ENCODE results near the gene SLC7A8. TPM values are rescaled to one million over a fixed set of nuclear protein-coding genes. Genes with fewer than 3 reads are reported as not detected.
"Not testable (repeated sequence)": the region's sequence is repeated elsewhere in the genome, so short reads cannot be mapped to it uniquely, and the experiment has no call there.

The SLC7A8 gene
- total and polyA plus RNA-seq, 2 donors (not counting 1 experiment from before 2014, with no cell fraction given) = 0.25 to 1.1 TPM

DNA sequence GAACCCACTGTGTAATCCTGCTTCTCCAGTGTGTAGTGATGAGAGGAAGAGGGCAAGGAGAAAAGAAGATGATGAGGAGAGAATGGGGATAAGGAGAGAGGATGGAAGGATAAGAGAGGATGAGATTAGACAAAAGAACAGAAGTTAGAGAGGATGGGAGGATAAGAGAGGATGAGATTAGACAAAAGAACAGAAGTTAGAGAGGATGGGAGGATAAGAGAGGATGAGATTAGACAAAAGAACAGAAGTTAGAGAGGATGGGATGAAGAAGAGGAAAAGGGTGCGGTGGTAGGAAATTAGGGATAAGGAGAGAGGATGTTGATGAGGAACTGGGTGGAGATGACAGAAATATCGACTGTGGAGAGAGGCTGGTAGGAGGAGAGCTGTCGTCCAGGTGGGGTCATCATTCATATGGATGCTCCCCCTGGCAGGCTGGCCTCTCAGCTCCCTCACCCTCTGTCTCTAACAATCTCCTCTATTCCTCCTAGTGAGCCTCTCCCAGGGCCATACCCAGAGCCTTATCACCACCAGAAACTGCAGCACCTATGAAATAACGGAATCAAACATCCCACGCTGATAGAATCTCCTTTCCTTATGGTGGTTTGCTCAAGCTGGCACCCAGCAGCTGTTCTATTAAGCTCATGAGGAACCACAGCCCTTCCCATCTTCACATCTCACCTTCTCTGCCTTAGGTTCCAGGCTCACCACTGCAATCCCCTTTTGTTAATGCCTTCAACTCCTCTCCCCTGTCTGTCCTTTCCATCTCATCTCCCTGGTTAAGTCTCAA, 72.7 kb downstream of the SLC7A8 start:
- peaks cover 8% of the 10 kb centered on the region for H3K4me1 Mint-ChIP-seq

GRCh38 chr14:23109769-23110168, 73.7 kb downstream of the SLC7A8 start:
- H3K4me3 ChIP-seq (ENCODE audit: control extremely low read depth in 1 of 5, extremely low read depth in 1 of 5, insufficient read depth in 1 of 5, low read depth in 2 of 5, low read length in 4 of 5) = no peak overlapping the region
- peaks cover 0 to 7% (median 0%) of the 10 kb centered on the region in 3 donors for H3K9me3 ChIP-seq (ENCODE audit: control extremely low read depth in 1 of 3, control insufficient read depth in 2 of 3, insufficient read depth in 1 of 3, low read length in 2 of 3)
- Mint-ChIP-seq H3K9me3 (ENCODE audit: insufficient read depth) (no peaks in the 10 kb centered on the region), H3K4me3 (no peak overlapping the region), H3K27me3 (peaks cover 8% of the 10 kb centered on the region), H3K27ac (no peak overlapping the region), H3K4me1 (peaks cover 8% of the 10 kb centered on the region)
- CTCF ChIA-PET = interaction anchor here (1.0 to 2.8 kb wide), 2 partner anchors 10 to 12 kb away, joined by 4 to 15 read pairs; no protein-coding TSS in a partner anchor
- intact Hi-C loops (cut with micrococcal nuclease) = no loop called here
- no peak overlapping the region for H3K27ac ChIP-seq (ENCODE audit: low read length in 2 of 2)
- H3K79me2 ChIP-seq (ENCODE audit: control insufficient read depth, insufficient read depth, low read length) = no peaks in the 10 kb centered on the region
- H3K27me3 ChIP-seq (replicated peaks in 1 of 4; ENCODE audit: control extremely low read depth in 1 of 4, control insufficient read depth in 3 of 4, insufficient read depth in 4 of 4, low read length in 3 of 4) = peaks cover 0 to 26% (median 11%) of the 10 kb centered on the region in 4 experiments
- H3K36me3 ChIP-seq (replicated peaks in 1 of 2; ENCODE audit: control extremely low read depth in 1 of 2, control insufficient read depth in 1 of 2, extremely low read depth in 1 of 2, insufficient read depth in 2 of 2, low read length in 1 of 2) = no peaks in the 10 kb centered on the region
- no CpG with 5 or more reads among the region's 1 CpG for WGBS (ENCODE audit: insufficient coverage)
- H3K9ac ChIP-seq (ENCODE audit: low read length) = no peak overlapping the region
- ATAC-seq (ENCODE audit: low read depth) (no peak), DNase-seq (no peak)
- H3K4me1 ChIP-seq (ENCODE audit: control insufficient read depth in 2 of 2, insufficient read depth in 2 of 2, low read length in 2 of 2) = no peaks in the 10 kb centered on the region
- TF ChIP-seq EZH2 (IDR thresholded peaks at IDR 0.05; ENCODE audit: borderline replicate concordance, insufficient read depth, low read depth, low read length, poor library complexity, severe bottlenecking) = no peak
- TF ChIP-seq, protein P1, sequence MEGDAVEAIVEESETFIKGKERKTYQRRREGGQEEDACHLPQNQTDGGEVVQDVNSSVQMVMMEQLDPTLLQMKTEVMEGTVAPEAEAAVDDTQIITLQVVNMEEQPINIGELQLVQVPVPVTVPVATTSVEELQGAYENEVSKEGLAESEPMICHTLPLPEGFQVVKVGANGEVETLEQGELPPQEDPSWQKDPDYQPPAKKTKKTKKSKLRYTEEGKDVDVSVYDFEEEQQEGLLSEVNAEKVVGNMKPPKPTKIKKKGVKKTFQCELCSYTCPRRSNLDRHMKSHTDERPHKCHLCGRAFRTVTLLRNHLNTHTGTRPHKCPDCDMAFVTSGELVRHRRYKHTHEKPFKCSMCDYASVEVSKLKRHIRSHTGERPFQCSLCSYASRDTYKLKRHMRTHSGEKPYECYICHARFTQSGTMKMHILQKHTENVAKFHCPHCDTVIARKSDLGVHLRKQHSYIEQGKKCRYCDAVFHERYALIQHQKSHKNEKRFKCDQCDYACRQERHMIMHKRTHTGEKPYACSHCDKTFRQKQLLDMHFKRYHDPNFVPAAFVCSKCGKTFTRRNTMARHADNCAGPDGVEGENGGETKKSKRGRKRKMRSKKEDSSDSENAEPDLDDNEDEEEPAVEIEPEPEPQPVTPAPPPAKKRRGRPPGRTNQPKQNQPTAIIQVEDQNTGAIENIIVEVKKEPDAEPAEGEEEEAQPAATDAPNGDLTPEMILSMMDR (IDR thresholded peaks at IDR 0.05) = no peak
- POLR2A ChIA-PET = no interaction called here
- H4K20me1 ChIP-seq (ENCODE audit: control insufficient read depth, insufficient read depth, low read length, poor library complexity, severe bottlenecking) = no peaks in the 10 kb centered on the region
- no peak overlapping the region for H2AFZ ChIP-seq (ENCODE audit: insufficient read depth, low read depth, low read length, poor library complexity, severe bottlenecking)
- no peak overlapping the region for H3K4me2 ChIP-seq (replicated peaks; ENCODE audit: low read depth, low read length, poor library complexity, severe bottlenecking)

More for the DNA sequence above, 72.7 kb downstream of the SLC7A8 start:
- CTCF ChIA-PET = interaction anchor here (2.8 kb wide), 1 partner anchor 10 kb away, joined by 15 read pairs; no protein-coding TSS in a partner anchor
- no peaks in the 10 kb centered on the region for H4K20me1 ChIP-seq (ENCODE audit: control insufficient read depth, insufficient read depth, low read length, poor library complexity, severe bottlenecking)
- H3K4me2 ChIP-seq (replicated peaks; ENCODE audit: low read depth, low read length, poor library complexity, severe bottlenecking) = no peak overlapping the region
- H3K79me2 ChIP-seq (ENCODE audit: control insufficient read depth, insufficient read depth, low read length) = no peaks in the 10 kb centered on the region
- TF ChIP-seq, protein P1 (IDR thresholded peaks at IDR 0.05) = no peak
- TF ChIP-seq EZH2 (IDR thresholded peaks at IDR 0.05; ENCODE audit: borderline replicate concordance, insufficient read depth, low read depth, low read length, poor library complexity, severe bottlenecking) = no peak
- Mint-ChIP-seq H3K27me3 (peaks cover 12% of the 10 kb centered on the region), H3K9me3 (ENCODE audit: insufficient read depth) (no peaks in the 10 kb centered on the region), H3K27ac (no peak overlapping the region), H3K4me3 (no peak overlapping the region)
- H3K27ac ChIP-seq (ENCODE audit: low read length in 2 of 2) = no peak overlapping the region
- POLR2A ChIA-PET = no interaction called here
- H3K36me3 ChIP-seq (replicated peaks in 1 of 2; ENCODE audit: control extremely low read depth in 1 of 2, control insufficient read depth in 1 of 2, extremely low read depth in 1 of 2, insufficient read depth in 2 of 2, low read length in 1 of 2) = no peaks in the 10 kb centered on the region
- ATAC-seq (ENCODE audit: low read depth) (no peak), DNase-seq (no peak)
- peaks cover 0 to 7% (median 0%) of the 10 kb centered on the region in 3 donors for H3K9me3 ChIP-seq (ENCODE audit: control extremely low read depth in 1 of 3, control insufficient read depth in 2 of 3, insufficient read depth in 1 of 3, low read length in 2 of 3)
- no peak overlapping the region for H3K4me3 ChIP-seq (ENCODE audit: control extremely low read depth in 1 of 5, extremely low read depth in 1 of 5, insufficient read depth in 1 of 5, low read depth in 2 of 5, low read length in 4 of 5)
- peaks cover 0 to 30% (median 11%) of the 10 kb centered on the region in 4 experiments for H3K27me3 ChIP-seq (replicated peaks in 1 of 4; ENCODE audit: control extremely low read depth in 1 of 4, control insufficient read depth in 3 of 4, insufficient read depth in 4 of 4, low read length in 3 of 4)
- no peak overlapping the region for H2AFZ ChIP-seq (ENCODE audit: insufficient read depth, low read depth, low read length, poor library complexity, severe bottlenecking)
- H3K9ac ChIP-seq (ENCODE audit: low read length) = no peak overlapping the region
- 72% methylated on average over 3 of the region's 5 CpGs for WGBS (ENCODE audit: insufficient coverage)
- intact Hi-C loops (cut with micrococcal nuclease) = no loop called here
- no peaks in the 10 kb centered on the region for H3K4me1 ChIP-seq (ENCODE audit: control insufficient read depth in 2 of 2, insufficient read depth in 2 of 2, low read length in 2 of 2)

DNA sequence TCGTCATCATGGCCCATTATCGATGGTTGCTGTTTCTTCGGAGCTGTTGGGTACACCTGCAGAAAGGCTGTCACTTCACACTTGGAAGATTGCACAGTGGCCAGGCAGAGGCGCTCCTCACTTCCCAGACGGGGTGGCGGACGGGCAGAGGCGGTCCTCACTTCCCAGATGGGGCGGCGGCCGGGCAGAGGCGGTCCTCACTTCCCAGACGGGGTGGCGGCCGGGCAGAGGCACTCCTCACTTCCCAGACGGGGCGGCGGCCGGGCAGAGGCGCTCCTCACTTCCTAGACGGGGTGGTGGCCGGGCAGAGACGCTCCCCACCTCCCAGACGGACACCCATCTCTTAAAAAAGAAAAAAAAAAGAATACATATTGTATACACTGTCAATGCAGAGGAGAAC, 75.3 kb downstream of the SLC7A8 start:
- H3K4me1 Mint-ChIP-seq; intact Hi-C loops (cut with micrococcal nuclease): not testable (repeated sequence)
- CTCF ChIA-PET = interaction anchor here (0.9 to 1.1 kb wide), 2 partner anchors 39 to 58 kb away, joined by 3 to 4 read pairs; no protein-coding TSS in a partner anchor

More for the DNA sequence above, 75.3 kb downstream of the SLC7A8 start:
- not testable (repeated sequence) for H3K27ac Mint-ChIP-seq; H4K20me1 ChIP-seq (ENCODE audit: control insufficient read depth, insufficient read depth, low read length, poor library complexity, severe bottlenecking); H3K9ac ChIP-seq (ENCODE audit: low read length); H3K27me3 Mint-ChIP-seq; H3K4me3 Mint-ChIP-seq; H3K9me3 ChIP-seq (ENCODE audit: control extremely low read depth in 1 of 3, control insufficient read depth in 2 of 3, insufficient read depth in 1 of 3, low read length in 2 of 3); DNase-seq; H3K27ac ChIP-seq (ENCODE audit: low read length in 2 of 2); ATAC-seq (ENCODE audit: low read depth); H3K4me1 ChIP-seq (ENCODE audit: control insufficient read depth in 2 of 2, insufficient read depth in 2 of 2, low read length in 2 of 2); H3K9me3 Mint-ChIP-seq (ENCODE audit: insufficient read depth); H3K4me2 ChIP-seq (replicated peaks; ENCODE audit: low read depth, low read length, poor library complexity, severe bottlenecking); H3K36me3 ChIP-seq (replicated peaks in 1 of 2; ENCODE audit: control extremely low read depth in 1 of 2, control insufficient read depth in 1 of 2, extremely low read depth in 1 of 2, insufficient read depth in 2 of 2, low read length in 1 of 2); H3K4me3 ChIP-seq (ENCODE audit: control extremely low read depth in 1 of 5, extremely low read depth in 1 of 5, insufficient read depth in 1 of 5, low read depth in 2 of 5, low read length in 4 of 5); H2AFZ ChIP-seq (ENCODE audit: insufficient read depth, low read depth, low read length, poor library complexity, severe bottlenecking); H3K79me2 ChIP-seq (ENCODE audit: control insufficient read depth, insufficient read depth, low read length)
- POLR2A ChIA-PET = interaction anchor here (0.5 kb wide), 1 partner anchor 162 kb away, joined by 3 read pairs; no protein-coding TSS in a partner anchor
- WGBS (ENCODE audit: insufficient coverage) = 93% methylated on average over 17 of the region's 24 CpGs
- peaks cover 0 to 17% (median 11%) of the 10 kb centered on the region in 4 experiments for H3K27me3 ChIP-seq (replicated peaks in 1 of 4; ENCODE audit: control extremely low read depth in 1 of 4, control insufficient read depth in 3 of 4, insufficient read depth in 4 of 4, low read length in 3 of 4)

All from B cell (primary cell).